ENCODE data around the gene LEMD2. TPM values are rescaled to one million over a fixed set of nuclear protein-coding genes. Genes with fewer than 3 reads are reported as not detected.

LEMD2 gene
- total RNA-seq, 1 experiment from 2014 or later, result 54.6 TPM

DNA sequence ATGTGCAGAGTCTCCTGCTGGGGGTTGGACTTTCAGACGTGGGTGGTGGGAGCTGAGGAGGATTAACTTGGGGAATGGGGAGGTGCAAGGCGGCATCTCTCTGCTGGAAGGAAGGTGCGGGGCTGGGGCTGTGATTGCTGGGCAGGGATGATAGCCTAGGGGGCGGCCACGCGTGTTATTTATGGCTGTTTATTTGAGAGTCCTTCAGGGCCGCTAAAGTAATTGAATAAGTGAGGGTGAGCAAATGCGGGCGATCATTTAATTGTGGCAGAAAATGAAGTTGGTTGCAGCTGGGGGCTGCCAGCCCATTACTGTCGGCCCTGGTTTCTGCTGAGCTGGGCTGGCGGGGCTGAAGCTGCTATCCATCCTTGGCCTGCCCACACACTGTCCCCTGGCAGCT is 34.7 kb downstream of the LEMD2 start:
- in situ Hi-C loops (cut with HindIII; ENCODE audit: low pct_unique_long_range_greater_than_20kb, low sequenced_read_pairs), result no loop called here
- DNase-seq (ENCODE audit: low read depth, low spot score), result no peak

DNA sequence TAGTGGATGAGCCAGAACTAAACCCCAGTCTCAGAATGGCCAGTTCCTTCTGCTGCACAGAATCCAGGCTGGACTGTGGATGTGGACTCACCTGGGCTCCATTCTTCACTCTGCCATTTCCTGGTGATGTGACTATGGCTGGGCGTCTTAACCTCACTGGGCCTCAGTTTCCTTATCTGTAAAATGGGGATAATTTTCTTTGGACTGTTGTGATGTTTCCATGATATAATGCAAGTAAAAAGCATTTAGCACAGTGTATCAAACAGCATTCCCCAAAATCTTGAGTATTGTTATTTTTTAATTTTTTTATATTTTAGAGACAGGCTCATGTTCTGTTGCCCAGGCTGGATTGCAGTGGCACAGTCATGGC is 36.3 kb downstream of the LEMD2 start:
- no peak for DNase-seq (ENCODE audit: low read depth, low spot score)
- in situ Hi-C loops (cut with HindIII; ENCODE audit: low pct_unique_long_range_greater_than_20kb, low sequenced_read_pairs), result no loop called here

DNA sequence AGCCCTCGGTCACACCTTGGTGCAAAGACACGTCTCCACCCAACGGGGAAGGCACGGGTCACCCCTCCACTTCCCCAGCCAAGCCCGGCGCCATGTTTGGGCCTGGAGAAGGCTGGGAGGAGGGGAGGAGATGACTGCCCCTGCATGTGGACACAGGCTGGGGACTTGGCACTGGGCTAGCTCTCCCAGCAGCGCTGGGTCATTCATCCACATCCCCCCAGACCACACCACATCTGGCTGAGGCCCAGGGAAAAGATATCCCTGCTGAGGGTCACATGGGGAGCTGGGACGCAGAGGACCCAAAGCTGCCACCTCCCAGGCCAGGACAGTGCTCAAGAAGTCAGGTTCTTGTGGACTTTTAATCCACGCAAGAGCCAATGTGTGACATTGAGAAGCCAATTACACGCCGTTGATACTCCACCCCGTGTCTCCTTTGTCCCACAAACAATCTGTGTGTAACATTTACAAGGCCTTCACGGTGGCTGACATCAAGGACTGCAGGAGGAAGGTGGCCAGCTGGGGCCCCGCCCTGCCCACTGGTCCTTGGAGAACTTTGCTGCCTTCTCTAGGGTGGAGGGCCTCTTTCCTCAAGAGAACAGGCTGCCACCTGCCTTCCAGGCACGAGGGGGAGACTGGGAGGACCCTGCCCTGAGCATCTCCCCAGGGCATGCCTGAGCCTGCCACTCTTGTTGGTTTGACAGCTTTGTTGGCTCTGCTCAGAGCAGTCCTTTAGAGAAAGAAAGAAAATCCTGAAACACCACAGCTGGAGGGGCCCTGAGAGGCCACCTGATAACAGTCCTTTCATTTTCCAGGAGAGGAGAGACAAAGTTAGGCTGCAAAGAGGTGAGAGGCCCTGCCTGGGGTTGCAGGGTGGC is 36.9 kb downstream of the LEMD2 start:
- DNase-seq (ENCODE audit: low read depth, low spot score), result no peak
- in situ Hi-C loops (cut with HindIII; ENCODE audit: low pct_unique_long_range_greater_than_20kb, low sequenced_read_pairs), result no loop called here

- no peak for DNase-seq (ENCODE audit: low read depth, low spot score)
- in situ Hi-C loops (cut with HindIII; ENCODE audit: low pct_unique_long_range_greater_than_20kb, low sequenced_read_pairs), result no loop called here
Measured at GRCh38 chr6:33750244-33750991, 38.5 kb downstream of the LEMD2 start.

DNA sequence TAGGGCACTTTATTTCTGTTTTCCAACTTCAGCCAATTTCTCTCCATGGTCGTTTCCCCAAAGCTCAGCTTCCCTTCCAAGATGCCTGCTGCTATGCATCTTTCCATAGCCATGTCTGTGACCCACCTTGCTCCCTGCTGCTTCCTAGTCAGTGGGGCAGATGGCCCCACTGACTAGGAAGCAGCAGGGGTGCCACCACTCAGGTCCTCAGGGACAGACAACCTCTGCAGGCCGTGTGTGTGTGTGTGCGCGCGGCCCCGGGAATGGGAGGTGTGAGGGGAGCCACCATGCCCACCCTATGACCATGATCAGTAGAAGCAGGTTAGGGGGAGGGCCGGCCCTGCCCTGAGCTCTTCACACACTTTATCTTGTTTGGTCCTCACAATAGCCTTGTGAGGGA is 39.5 kb downstream of the LEMD2 start:
- in situ Hi-C loops (cut with HindIII; ENCODE audit: low pct_unique_long_range_greater_than_20kb, low sequenced_read_pairs), result no loop called here
- no peak for DNase-seq (ENCODE audit: low read depth, low spot score)

GRCh38 chr6:33748841-33749240 is 40.1 kb downstream of the LEMD2 start:
- DNase-seq (ENCODE audit: low read depth, low spot score), result no peak
- in situ Hi-C loops (cut with HindIII; ENCODE audit: low pct_unique_long_range_greater_than_20kb, low sequenced_read_pairs), result no loop called here

GRCh38 chr6:33747823-33748222 is 41.1 kb downstream of the LEMD2 start:
- no peak for DNase-seq (ENCODE audit: low read depth, low spot score)
- in situ Hi-C loops (cut with HindIII; ENCODE audit: low pct_unique_long_range_greater_than_20kb, low sequenced_read_pairs), result no loop called here

- in situ Hi-C loops (cut with HindIII; ENCODE audit: low pct_unique_long_range_greater_than_20kb, low sequenced_read_pairs), result no loop called here
- no peak for DNase-seq (ENCODE audit: low read depth, low spot score)
Measured at GRCh38 chr6:33746651-33747100, 42.3 kb downstream of the LEMD2 start, which contains the start of gene IP6K3. Gene IP6K3 (minus strand): TSS chr6:33746905. CDS start chr6:33735476, 11,429 bp downstream.

- in situ Hi-C loops (cut with HindIII; ENCODE audit: low pct_unique_long_range_greater_than_20kb, low sequenced_read_pairs), result no loop called here
- no peak for DNase-seq (ENCODE audit: low read depth, low spot score)
Measured at GRCh38 chr6:33746036-33746600, 42.8 kb downstream of the LEMD2 start.

GRCh38 chr6:33745548-33745947 is 43.4 kb downstream of the LEMD2 start:
- in situ Hi-C loops (cut with HindIII; ENCODE audit: low pct_unique_long_range_greater_than_20kb, low sequenced_read_pairs), result no loop called here
- no peak for DNase-seq (ENCODE audit: low read depth, low spot score)

DNA sequence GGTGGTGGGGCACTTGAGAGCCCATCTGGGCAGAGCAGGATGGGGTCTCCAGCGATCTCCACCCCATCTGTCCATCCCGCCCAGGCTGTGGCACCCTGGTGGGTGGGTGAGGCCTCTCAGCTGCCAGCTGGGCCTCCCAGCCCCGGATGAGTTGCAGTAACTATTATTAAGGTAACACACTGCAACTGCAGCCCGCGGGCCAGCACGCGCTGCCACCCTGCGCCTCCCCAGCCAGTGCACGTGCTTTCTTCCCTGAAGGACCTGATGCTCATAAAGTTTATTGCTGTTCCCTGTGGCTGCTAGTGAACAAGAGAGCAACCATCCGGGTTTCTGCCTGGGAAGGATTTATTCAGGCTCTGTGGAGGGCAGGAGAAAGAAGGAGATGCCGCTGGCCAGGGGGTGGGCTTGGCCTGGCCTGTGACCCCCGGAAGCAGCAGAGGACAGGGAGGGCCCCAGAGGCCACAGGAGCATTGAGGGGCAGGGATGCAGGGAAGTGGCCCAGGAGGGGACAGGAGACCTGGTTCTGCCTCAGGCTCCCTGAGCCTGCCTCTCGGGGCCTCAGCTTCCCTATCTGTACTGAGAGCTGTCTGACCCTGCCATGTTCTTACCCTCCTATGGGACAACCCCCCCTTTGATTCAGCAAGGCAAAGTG is 43.9 kb downstream of the LEMD2 start:
- peak; percentile 3 for DNase-seq (ENCODE audit: low read depth, low spot score)
- in situ Hi-C loops (cut with HindIII; ENCODE audit: low pct_unique_long_range_greater_than_20kb, low sequenced_read_pairs), result no loop called here

- in situ Hi-C loops (cut with HindIII; ENCODE audit: low pct_unique_long_range_greater_than_20kb, low sequenced_read_pairs), result no loop called here
- peak; percentile 74 for DNase-seq (ENCODE audit: low read depth, low spot score)
Measured at GRCh38 chr6:33744001-33744848, 44.7 kb downstream of the LEMD2 start.

GRCh38 chr6:33742837-33743236 is 46.1 kb downstream of the LEMD2 start:
- in situ Hi-C loops (cut with HindIII; ENCODE audit: low pct_unique_long_range_greater_than_20kb, low sequenced_read_pairs), result no loop called here

GRCh38 chr6:33742092-33742491 is 46.8 kb downstream of the LEMD2 start:
- DNase-seq (ENCODE audit: low read depth, low spot score), result peak; percentile 2
- in situ Hi-C loops (cut with HindIII; ENCODE audit: low pct_unique_long_range_greater_than_20kb, low sequenced_read_pairs), result no loop called here

More at GRCh38 chr6:33742837-33743236, 46.1 kb downstream of the LEMD2 start:
- no peak for DNase-seq (ENCODE audit: low read depth, low spot score)

DNA sequence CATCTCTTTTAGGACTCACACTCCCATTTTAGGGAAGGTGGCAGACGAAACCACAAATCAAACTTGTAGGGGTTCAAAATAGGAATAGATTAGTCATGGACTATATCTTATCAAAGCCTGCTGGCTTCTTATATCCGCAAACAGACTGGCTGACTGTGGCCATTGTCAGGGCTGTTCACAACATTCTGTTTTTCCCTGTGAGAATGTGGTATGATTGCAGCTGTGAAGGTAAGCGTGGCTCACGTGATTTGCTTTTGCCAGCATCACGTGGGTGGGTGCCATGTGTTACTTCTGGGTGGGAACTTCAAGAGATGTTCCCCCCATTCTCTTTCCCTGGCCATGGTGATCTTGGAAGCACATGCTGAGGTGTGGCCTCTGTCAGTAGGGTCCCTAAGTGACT is 48.1 kb downstream of the LEMD2 start:
- DNase-seq (ENCODE audit: low read depth, low spot score), result no peak
- in situ Hi-C loops (cut with HindIII; ENCODE audit: low pct_unique_long_range_greater_than_20kb, low sequenced_read_pairs), result no loop called here

DNA sequence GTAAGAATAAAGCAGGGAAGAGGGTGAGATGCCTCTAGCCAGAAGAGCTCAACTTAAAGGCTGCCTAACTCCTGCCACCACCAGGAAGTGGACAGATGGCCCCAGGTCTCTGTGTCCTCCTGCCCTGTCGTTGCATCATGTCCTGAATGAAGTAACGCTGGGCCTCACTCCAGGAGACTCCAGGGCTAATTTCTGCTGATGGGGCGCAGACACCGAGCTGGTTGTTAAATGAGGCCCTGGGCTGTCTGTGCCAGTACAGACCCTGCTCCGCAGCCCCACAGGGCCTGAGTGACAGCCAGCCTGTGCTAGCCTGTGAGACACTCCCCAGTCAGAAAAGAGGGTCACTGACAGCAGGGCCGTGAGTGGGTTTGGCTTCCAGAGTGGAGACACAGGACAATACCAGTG is 48.7 kb downstream of the LEMD2 start:
- no peak for DNase-seq (ENCODE audit: low read depth, low spot score)

GRCh38 chr6:33739571-33739970 is 49.4 kb downstream of the LEMD2 start:
- in situ Hi-C loops (cut with HindIII; ENCODE audit: low pct_unique_long_range_greater_than_20kb, low sequenced_read_pairs), result no loop called here
- no peak for DNase-seq (ENCODE audit: low read depth, low spot score)

More for the DNA sequence above, 48.7 kb downstream of the LEMD2 start:
- in situ Hi-C loops (cut with HindIII; ENCODE audit: low pct_unique_long_range_greater_than_20kb, low sequenced_read_pairs), result no loop called here

Measured in SK-MEL-5 (cell line).